H1 (cell line): ENCODE results near the gene CXCL1. TPM values are rescaled to one million over a fixed set of nuclear protein-coding genes. Genes with fewer than 3 reads are reported as not detected.

Experiments used
- ATF3 ChIP-seq: IDR thresholded peaks from 2 replicates; pipeline ENCODE4 v1.6.1; 2011; ENCODE audit warnings: low read depth, mild to moderate bottlenecking, low read length; ENCODE audit not compliant: insufficient read depth
- BACH1 ChIP-seq: IDR thresholded peaks from 2 replicates; pipeline ENCODE4 v1.6.1; 2012; ENCODE audit warnings: low read length, improper control_type of control experiment
- CBX5 ChIP-seq: fragments of 300-800, 300-1000 bp; sonication (generic); IDR thresholded peaks from 2 replicates; pipeline ENCODE4 v1.7.1; 2016; ENCODE audit warnings: antibody characterized with exemption, low read length, low read depth
- JUND ChIP-seq: IDR thresholded peaks from 2 replicates; pipeline ENCODE4 v1.6.1; 2011; ENCODE audit warnings: mild to moderate bottlenecking, improper control_type of control experiment, low read length
- NANOG ChIP-seq: IDR thresholded peaks from 2 replicates; pipeline ENCODE4 v1.6.1; 2011; ENCODE audit warnings: low read length, low read depth, mild to moderate bottlenecking, inconsistent platforms; ENCODE audit not compliant: insufficient read depth, poor library complexity, severe bottlenecking
- SAP30 ChIP-seq: fragments of 300-600 bp; sonication (generic); IDR thresholded peaks from 2 replicates; pipeline ENCODE4 v1.7.1; 2012; ENCODE audit warnings: low read length, moderate library complexity, mild to moderate bottlenecking, inconsistent platforms; ENCODE audit not compliant: insufficient read depth, insufficient replicate concordance
- SIRT6 ChIP-seq: IDR thresholded peaks from one replicate; pipeline ENCODE4 v1.7.1; 2012; ENCODE audit warnings: low read length, inconsistent platforms
- polyA plus RNA-seq, 7 experiments: library from polyadenylated mRNA; depleted of rRNA in 3 of 7; stranded (reverse) in 5 of 7; unstranded in 2 of 7; fragments of >200 nt in 5 of 7; fragments of 200-250 nt in 2 of 7; gene quantifications; 1 replicate in 5 of 7; 2 replicates in 1 of 7; 4 replicates in 1 of 7; pipeline versions ENCODE4 v1.2.1 to v1.2.3, GENCODE V29; 2011 to 2013; ENCODE audit warnings: missing spikeins in 2 of 7, mixed read lengths in 2 of 7
- total RNA-seq: library from RNA; stranded (reverse); fragmentation: NEBNext Ultra II Directional; extraction: Animal tissue kit (Norgen Biotek cat#: 25700); gene quantifications from 2 replicates; pipeline ENCODE4 v1.2.1, GENCODE V29; 2021
- TF ChIP-seq, protein P1 (sequence below): IDR thresholded peaks from 2 replicates; pipeline ENCODE4 v1.6.1; 2011; ENCODE audit warnings: low read length, improper control_type of control experiment

CXCL1 gene
- total and polyA plus RNA-seq, 2 of the 8 experiments (the other 6 are each of a cell fraction or from before 2014, with no cell fraction given) = 0.77 to 0.80 TPM

- TF ChIP-seq, protein P1, sequence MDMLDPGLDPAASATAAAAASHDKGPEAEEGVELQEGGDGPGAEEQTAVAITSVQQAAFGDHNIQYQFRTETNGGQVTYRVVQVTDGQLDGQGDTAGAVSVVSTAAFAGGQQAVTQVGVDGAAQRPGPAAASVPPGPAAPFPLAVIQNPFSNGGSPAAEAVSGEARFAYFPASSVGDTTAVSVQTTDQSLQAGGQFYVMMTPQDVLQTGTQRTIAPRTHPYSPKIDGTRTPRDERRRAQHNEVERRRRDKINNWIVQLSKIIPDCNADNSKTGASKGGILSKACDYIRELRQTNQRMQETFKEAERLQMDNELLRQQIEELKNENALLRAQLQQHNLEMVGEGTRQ = no peak
- TF ChIP-seq BACH1 (no peak), ATF3 (no peak), SIRT6 (no peak), NANOG (no peak), SAP30 (no peak), CBX5 (no peak), JUND (no peak)
Observed at GRCh38 chr4:73872316-73873108, 3.3 kb downstream of the CXCL1 start (continued).
